22Rv1 (cell line): ENCODE measurements around the gene EXOC4.

Source experiments
- CTCF ChIP-seq: fragments of 450-650 bp; IDR thresholded peaks from 2 replicates; pipeline ENCODE4 v1.5.1; 2017; ENCODE audit warnings: mild to moderate bottlenecking
- ZFX ChIP-seq: fragments of 450-650 bp; IDR thresholded peaks from 2 replicates; pipeline ENCODE4 v1.6.1; 2017; ENCODE audit warnings: antibody characterized with exemption, borderline replicate concordance

DNA sequence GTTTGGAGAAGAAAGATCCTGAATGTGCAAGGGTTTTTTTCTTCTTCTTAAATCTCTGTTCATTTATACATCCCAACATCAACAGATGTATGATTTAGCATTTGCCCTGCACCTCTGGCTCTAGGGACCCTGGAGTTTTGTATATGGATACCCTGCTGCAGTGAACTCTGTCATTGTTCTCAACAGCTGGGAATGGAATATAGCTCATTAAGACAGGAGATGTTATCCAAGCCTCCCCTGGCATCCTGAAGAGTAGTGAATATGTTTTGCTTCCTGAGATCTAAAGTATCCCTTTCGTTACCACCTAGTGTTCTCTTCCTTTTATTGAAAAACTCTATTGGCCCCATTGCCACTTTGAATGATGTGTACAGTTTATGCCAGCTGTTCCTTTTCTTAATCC is 275.9 kb downstream of the EXOC4 start:
- no peak for TF ChIP-seq CTCF
- no peak for TF ChIP-seq ZFX
